Nephron (organoid): ENCODE results near the gene SLC39A3.

Experiments
- H3K27ac Mint-ChIP-seq, 3 experiments: 2 replicates each; pipeline ENCODE4 v1.8.0; 2020; ENCODE audit warnings: mixed read lengths in 3 of 3, mild to moderate bottlenecking in 2 of 3, moderate library complexity in 1 of 3
- H3K27me3 Mint-ChIP-seq: 2 replicates; pipeline ENCODE4 v1.8.0; 2021; ENCODE audit warnings: low read depth, mild to moderate bottlenecking, moderate library complexity, mixed read lengths
- H3K36me3 Mint-ChIP-seq: 2 replicates; pipeline ENCODE4 v1.8.0; 2020; ENCODE audit warnings: low read depth, mixed read lengths
- H3K4me1 Mint-ChIP-seq: 2 replicates; pipeline ENCODE4 v1.8.0; 2020; ENCODE audit warnings: mixed read lengths
- H3K4me3 Mint-ChIP-seq, 3 experiments: 2 replicates each; pipeline ENCODE4 v1.8.0; 2020; ENCODE audit warnings: mild to moderate bottlenecking in 3 of 3, mixed read lengths in 3 of 3, moderate library complexity in 2 of 3
- H3K9me3 Mint-ChIP-seq: 2 replicates; pipeline ENCODE4 v1.8.0; 2020; ENCODE audit warnings: mixed read lengths
- TF ChIP-seq, protein P1 (sequence below), 3 experiments: fragments of 200-600 bp; sonication (generic); IDR thresholded peaks; one replicate each; pipeline ENCODE4 v1.5.0; 2021; ENCODE audit warnings: antibody characterized with exemption in 3 of 3; ENCODE audit not compliant: unreplicated experiment in 3 of 3

SLC39A3 gene

DNA sequence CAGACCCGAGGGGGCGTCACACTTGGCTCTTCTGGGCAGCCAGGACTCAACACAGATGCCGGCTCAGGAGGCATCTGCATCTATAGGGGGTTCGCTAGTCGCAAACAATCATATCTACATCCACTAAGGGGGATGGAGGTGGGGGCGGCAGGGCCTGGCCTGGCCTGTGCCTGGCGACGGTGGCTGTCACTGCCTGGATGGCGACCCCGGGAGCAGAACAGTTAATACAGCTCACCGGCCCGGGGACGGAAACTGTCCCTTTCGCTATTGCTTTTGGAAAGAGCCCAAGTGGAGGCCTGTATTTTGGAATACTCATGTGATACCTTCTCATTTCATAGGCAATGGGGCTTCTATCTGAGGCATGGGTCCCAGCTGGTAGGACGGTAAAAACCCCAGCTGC, 25.6 kb upstream of the SLC39A3 start:
- Mint-ChIP-seq H3K36me3 (peaks cover 12% of the 10 kb centered on the region), H3K4me1 (peaks cover 4% of the 10 kb centered on the region), H3K27ac (no peak overlapping the region), H3K27me3 (no peaks in the 10 kb centered on the region), H3K4me3 (no peak overlapping the region), H3K9me3 (no peaks in the 10 kb centered on the region)
- TF ChIP-seq, protein P1, sequence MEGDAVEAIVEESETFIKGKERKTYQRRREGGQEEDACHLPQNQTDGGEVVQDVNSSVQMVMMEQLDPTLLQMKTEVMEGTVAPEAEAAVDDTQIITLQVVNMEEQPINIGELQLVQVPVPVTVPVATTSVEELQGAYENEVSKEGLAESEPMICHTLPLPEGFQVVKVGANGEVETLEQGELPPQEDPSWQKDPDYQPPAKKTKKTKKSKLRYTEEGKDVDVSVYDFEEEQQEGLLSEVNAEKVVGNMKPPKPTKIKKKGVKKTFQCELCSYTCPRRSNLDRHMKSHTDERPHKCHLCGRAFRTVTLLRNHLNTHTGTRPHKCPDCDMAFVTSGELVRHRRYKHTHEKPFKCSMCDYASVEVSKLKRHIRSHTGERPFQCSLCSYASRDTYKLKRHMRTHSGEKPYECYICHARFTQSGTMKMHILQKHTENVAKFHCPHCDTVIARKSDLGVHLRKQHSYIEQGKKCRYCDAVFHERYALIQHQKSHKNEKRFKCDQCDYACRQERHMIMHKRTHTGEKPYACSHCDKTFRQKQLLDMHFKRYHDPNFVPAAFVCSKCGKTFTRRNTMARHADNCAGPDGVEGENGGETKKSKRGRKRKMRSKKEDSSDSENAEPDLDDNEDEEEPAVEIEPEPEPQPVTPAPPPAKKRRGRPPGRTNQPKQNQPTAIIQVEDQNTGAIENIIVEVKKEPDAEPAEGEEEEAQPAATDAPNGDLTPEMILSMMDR (IDR thresholded peaks at IDR 0.05; ENCODE audit: unreplicated experiment in 3 of 3): no peak

DNA sequence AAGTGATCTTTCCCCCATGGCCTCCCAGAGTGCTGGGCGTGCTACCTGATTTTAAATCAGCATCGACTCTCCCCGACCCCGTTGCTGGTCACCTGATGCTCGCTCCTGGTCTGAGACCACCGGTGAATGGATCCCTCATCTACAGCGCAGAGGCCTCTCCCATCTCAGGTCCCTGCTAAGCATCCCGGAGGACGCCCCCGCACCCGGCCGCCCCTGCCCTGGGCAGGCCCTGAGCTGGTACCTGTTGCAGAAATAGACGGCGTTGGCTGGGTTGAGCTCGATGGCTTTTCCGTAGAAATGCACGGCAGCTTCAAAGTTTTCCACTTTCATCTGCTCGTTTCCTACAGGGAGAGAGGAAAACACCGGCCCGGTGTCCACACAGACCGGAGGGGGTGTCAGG, 25.1 kb upstream of the SLC39A3 start:
- Mint-ChIP-seq H3K27ac (no peak overlapping the region), H3K36me3 (peaks cover 14% of the 10 kb centered on the region), H3K4me3 (no peak overlapping the region), H3K27me3 (no peaks in the 10 kb centered on the region), H3K4me1 (peaks cover under 1% of the 10 kb centered on the region), H3K9me3 (no peaks in the 10 kb centered on the region)
- TF ChIP-seq, protein P1 (IDR thresholded peaks at IDR 0.05; ENCODE audit: unreplicated experiment in 3 of 3): no peak

DNA sequence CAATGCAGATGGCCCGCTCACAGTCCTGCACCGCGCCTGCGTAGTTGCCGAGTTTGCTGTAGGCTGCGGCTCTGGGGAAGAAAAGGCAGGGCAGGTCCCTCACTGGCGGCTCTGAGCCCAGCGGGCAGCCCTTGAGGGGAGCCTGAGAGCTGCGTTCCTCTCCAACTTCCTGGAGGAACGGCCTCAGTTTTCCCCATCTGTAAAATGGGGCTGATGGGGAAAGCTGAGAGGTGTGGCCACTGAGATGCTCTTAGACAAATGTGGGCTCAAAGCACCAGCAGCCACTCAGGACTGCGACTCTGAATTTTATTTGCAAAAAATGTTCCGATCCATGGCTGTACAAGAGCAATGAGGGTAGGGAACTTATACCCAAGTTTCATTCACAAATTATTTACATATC, 23.9 kb upstream of the SLC39A3 start:
- peaks cover 23% of the 10 kb centered on the region for H3K36me3 Mint-ChIP-seq
- H3K27me3 Mint-ChIP-seq: no peaks in the 10 kb centered on the region
- no peaks in the 10 kb centered on the region for H3K9me3 Mint-ChIP-seq
- no peak overlapping the region for H3K4me3 Mint-ChIP-seq
- no peak overlapping the region for H3K27ac Mint-ChIP-seq
- TF ChIP-seq, protein P1 (IDR thresholded peaks at IDR 0.05; ENCODE audit: unreplicated experiment in 3 of 3): no peak
- no peaks in the 10 kb centered on the region for H3K4me1 Mint-ChIP-seq

- no peak overlapping the region for H3K27ac Mint-ChIP-seq
- H3K4me1 Mint-ChIP-seq: no peaks in the 10 kb centered on the region
- H3K9me3 Mint-ChIP-seq: no peaks in the 10 kb centered on the region
- no peak overlapping the region for H3K4me3 Mint-ChIP-seq
- peaks cover 26% of the 10 kb centered on the region for H3K36me3 Mint-ChIP-seq
- TF ChIP-seq, protein P1 (IDR thresholded peaks at IDR 0.05; ENCODE audit: unreplicated experiment in 3 of 3): no peak
- H3K27me3 Mint-ChIP-seq: no peaks in the 10 kb centered on the region
Observed at GRCh38 chr19:2762783-2763496, 23.1 kb upstream of the SLC39A3 start.

- TF ChIP-seq, protein P1 (IDR thresholded peaks at IDR 0.05; ENCODE audit: unreplicated experiment in 3 of 3): no peak
- no peak overlapping the region for H3K4me3 Mint-ChIP-seq
- peaks cover 26% of the 10 kb centered on the region for H3K36me3 Mint-ChIP-seq
- H3K4me1 Mint-ChIP-seq: no peaks in the 10 kb centered on the region
- no peak overlapping the region for H3K27ac Mint-ChIP-seq
- H3K9me3 Mint-ChIP-seq: no peaks in the 10 kb centered on the region
- no peaks in the 10 kb centered on the region for H3K27me3 Mint-ChIP-seq
Observed at GRCh38 chr19:2761876-2762782, 22.3 kb upstream of the SLC39A3 start.
